HEK293 (cell line): ENCODE measurements around the gene ADAMTS9.

Source experiments
- CTCF ChIA-PET: fragments of 350-600 bp; formaldehyde crosslinking; extraction: SDS; loops from one replicate; lab custom pipeline; 2021; ENCODE audit warnings: antibody characterized with exemption; lab: Yijun Ruan, JAX
- POLR2A ChIA-PET: fragments of 300-600 bp; formaldehyde crosslinking; extraction: SDS; loops from one replicate; lab custom pipeline; 2020; ENCODE audit warnings: antibody characterized with exemption, inconsistent platforms; lab: Yijun Ruan, JAX
- H3K27ac ChIP-seq: fragments of 200-500 bp; sonication (Bioruptor generic); 2 replicates; pipeline ENCODE4 v1.5.1; 2014; ENCODE audit warnings: low read depth, low read length, control low read depth, inconsistent platforms; ENCODE audit errors: extremely low read depth
- H3K36me3 ChIP-seq, 2 experiments: fragments of 200-500 bp in 1 of 2; sonication (Bioruptor generic) in 1 of 2; 1 replicate in 1 of 2; 2 replicates in 1 of 2; pipeline ENCODE4 v1.5.1; 2014 to 2017; ENCODE audit warnings: inconsistent platforms in 2 of 2, low read length in 2 of 2; ENCODE audit not compliant: control insufficient read depth in 2 of 2, insufficient read depth in 1 of 2
- H3K4me1 ChIP-seq: fragments of 200-500 bp; sonication (Bioruptor generic); 2 replicates; pipeline ENCODE4 v1.5.1; 2014; ENCODE audit warnings: mild to moderate bottlenecking, low read length, inconsistent platforms; ENCODE audit not compliant: control insufficient read depth, insufficient read depth
- H3K4me3 ChIP-seq: 2 replicates; pipeline ENCODE4 v1.5.1; 2011; ENCODE audit warnings: low read depth, mild to moderate bottlenecking, control low read depth, low read length, moderate library complexity
- H3K9me3 ChIP-seq: fragments of 200-500 bp; sonication (Bioruptor generic); 2 replicates; pipeline ENCODE4 v1.5.1; 2014; ENCODE audit warnings: low read depth, low read length, inconsistent platforms; ENCODE audit not compliant: control insufficient read depth, insufficient read depth
- GLI4 ChIP-seq: fragments of 450-650 bp; formaldehyde crosslinking; IDR thresholded peaks from 2 replicates; pipeline ENCODE4 v1.5.1; 2016; ENCODE audit warnings: missing biosample characterization, missing genetic modification characterization
- HOXA7 ChIP-seq: sonication (generic); formaldehyde crosslinking; IDR thresholded peaks from 2 replicates; pipeline ENCODE4 v1.8.1; 2022; ENCODE audit warnings: missing genetic modification reagents, borderline replicate concordance
- PRDM1 ChIP-seq: fragments of 450-650 bp; formaldehyde crosslinking; IDR thresholded peaks from 2 replicates; pipeline ENCODE4; 2016; ENCODE audit warnings: missing biosample characterization, missing genetic modification characterization
- TRIM28 ChIP-seq: IDR thresholded peaks from 2 replicates; pipeline ENCODE4 v1.6.1; 2011; ENCODE audit warnings: low read length, control low read depth, borderline replicate concordance
- ZBTB11 ChIP-seq: fragments of 450-650 bp; formaldehyde crosslinking; conservative IDR thresholded peaks from 2 replicates; pipeline ENCODE4 v1.5.1; 2016; ENCODE audit warnings: low read depth, missing biosample characterization, missing genetic modification characterization
- ZBTB21 ChIP-seq: fragments of 450-650 bp; formaldehyde crosslinking; IDR thresholded peaks from 2 replicates; pipeline ENCODE4 v1.5.1; 2017; ENCODE audit warnings: missing biosample characterization, missing genetic modification characterization
- ZNF138 ChIP-seq: fragments of 450-650 bp; formaldehyde crosslinking; IDR thresholded peaks from 2 replicates; pipeline ENCODE4 v1.5.1; 2016; ENCODE audit warnings: missing biosample characterization, missing genetic modification characterization, borderline replicate concordance
- ZNF239 ChIP-seq: fragments of 450-650 bp; formaldehyde crosslinking; IDR thresholded peaks from 2 replicates; pipeline ENCODE4 v1.5.1; 2016; ENCODE audit warnings: missing biosample characterization, missing genetic modification characterization
- ZNF302 ChIP-seq: fragments of 450-650 bp; formaldehyde crosslinking; IDR thresholded peaks from 2 replicates; pipeline ENCODE4 v1.5.1; 2016; ENCODE audit warnings: missing biosample characterization, missing genetic modification characterization, low read depth
- ZNF341 ChIP-seq: fragments of 450-650 bp; formaldehyde crosslinking; IDR thresholded peaks from 2 replicates; pipeline ENCODE4; 2016; ENCODE audit warnings: low read depth, missing biosample characterization, missing genetic modification characterization
- ZNF354C ChIP-seq: fragments of 450-650 bp; formaldehyde crosslinking; IDR thresholded peaks from 2 replicates; pipeline ENCODE4 v1.5.1; 2016; ENCODE audit warnings: missing biosample characterization, missing genetic modification characterization, low read depth, borderline replicate concordance
- ZNF398 ChIP-seq: fragments of 450-650 bp; formaldehyde crosslinking; IDR thresholded peaks from 2 replicates; pipeline ENCODE4 v1.5.1; 2017; ENCODE audit warnings: missing biosample characterization, missing genetic modification characterization
- ZNF404 ChIP-seq: fragments of 450-650 bp; formaldehyde crosslinking; IDR thresholded peaks from 2 replicates; pipeline ENCODE4 v1.5.1; 2017; ENCODE audit warnings: missing biosample characterization, missing genetic modification characterization
- ZNF473 ChIP-seq: fragments of 450-650 bp; formaldehyde crosslinking; IDR thresholded peaks from 2 replicates; pipeline ENCODE4 v1.5.1; 2017; ENCODE audit warnings: missing biosample characterization, missing genetic modification characterization
- ZNF48 ChIP-seq: fragments of 450-650 bp; formaldehyde crosslinking; IDR thresholded peaks from 2 replicates; pipeline ENCODE4 v1.5.1; 2016; ENCODE audit warnings: missing biosample characterization, missing genetic modification characterization
- ZNF624 ChIP-seq: fragments of 450-650 bp; formaldehyde crosslinking; IDR thresholded peaks from 2 replicates; pipeline ENCODE4 v1.5.1; 2017; ENCODE audit warnings: missing biosample characterization, missing genetic modification characterization
- ZNF704 ChIP-seq: fragments of 450-650 bp; formaldehyde crosslinking; IDR thresholded peaks from 2 replicates; pipeline ENCODE4 v1.5.1; 2016; ENCODE audit warnings: missing biosample characterization, missing genetic modification characterization
- ZNF792 ChIP-seq: fragments of 450-650 bp; formaldehyde crosslinking; IDR thresholded peaks from 2 replicates; pipeline ENCODE4 v1.5.1; 2016; ENCODE audit warnings: missing biosample characterization, missing genetic modification characterization
- ZSCAN16 ChIP-seq: fragments of 450-650 bp; formaldehyde crosslinking; IDR thresholded peaks from 2 replicates; pipeline ENCODE4 v1.5.1; 2016; ENCODE audit warnings: missing biosample characterization, missing genetic modification characterization
- ZSCAN18 ChIP-seq: fragments of 450-650 bp; formaldehyde crosslinking; IDR thresholded peaks from 2 replicates; pipeline ENCODE4 v1.5.1; 2016; ENCODE audit warnings: missing biosample characterization, missing genetic modification characterization

The ADAMTS9 gene

GRCh38 chr3:64648927-64649906, 38.6 kb downstream of the ADAMTS9 start:
- H3K9me3 ChIP-seq: no peaks in the 10 kb centered on the region
- ChIA-PET POLR2A (no interaction called here), CTCF (interaction anchor here (0.7 to 0.8 kb wide), 2 partner anchors 119 to 688 kb away, joined by 3 to 4 read pairs; no protein-coding TSS in a partner anchor)
- H3K36me3 ChIP-seq: no peaks in the 10 kb centered on the region
- H3K27ac ChIP-seq: no peak overlapping the region
- TF ChIP-seq ZNF354C (tag by site-specific recombination): no peak
- TF ChIP-seq PRDM1 (tag by site-specific recombination): peak; percentile 51; the same call in 1 of the 2 replicates
- H3K4me1 ChIP-seq: peaks cover 8% of the 10 kb centered on the region
- no peak overlapping the region for H3K4me3 ChIP-seq

- H3K36me3 ChIP-seq: no peaks in the 10 kb centered on the region
- no peak overlapping the region for H3K27ac ChIP-seq
- H3K9me3 ChIP-seq: no peaks in the 10 kb centered on the region
- peaks cover 8% of the 10 kb centered on the region for H3K4me1 ChIP-seq
- POLR2A ChIA-PET: no interaction called here
- CTCF ChIA-PET: interaction anchor here (0.6 kb wide), 1 partner anchor 35 kb away, joined by 3 read pairs; no protein-coding TSS in a partner anchor
- TF ChIP-seq ZSCAN18 (no peak), ZNF473 (tag by site-specific recombination) (no peak), HOXA7 (no peak), TRIM28 (no peak), ZNF302 (tag by site-specific recombination) (no peak), ZNF398 (tag by site-specific recombination) (no peak), ZNF624 (tag by site-specific recombination) (no peak), ZNF792 (tag by site-specific recombination) (no peak), ZNF404 (no peak), ZBTB21 (tag by site-specific recombination) (no peak), ZNF138 (no peak), ZNF341 (no peak), ZNF239 (tag by site-specific recombination) (no peak), ZNF48 (tag by site-specific recombination) (no peak), ZNF704 (tag by site-specific recombination) (no peak), GLI4 (tag by site-specific recombination) (no peak), ZBTB11 (no peak), ZSCAN16 (tag by site-specific recombination) (no peak)
- no peak overlapping the region for H3K4me3 ChIP-seq
Measured at GRCh38 chr3:64647825-64648224, 40.0 kb downstream of the ADAMTS9 start.
